ENCODE results near the gene FOXC1. TPM values are rescaled to one million over a fixed set of nuclear protein-coding genes. Genes with fewer than 3 reads are reported as not detected.

Gene FOXC1
- total RNA-seq, 1 experiment from 2014 or later, result 40.7 TPM

DNA sequence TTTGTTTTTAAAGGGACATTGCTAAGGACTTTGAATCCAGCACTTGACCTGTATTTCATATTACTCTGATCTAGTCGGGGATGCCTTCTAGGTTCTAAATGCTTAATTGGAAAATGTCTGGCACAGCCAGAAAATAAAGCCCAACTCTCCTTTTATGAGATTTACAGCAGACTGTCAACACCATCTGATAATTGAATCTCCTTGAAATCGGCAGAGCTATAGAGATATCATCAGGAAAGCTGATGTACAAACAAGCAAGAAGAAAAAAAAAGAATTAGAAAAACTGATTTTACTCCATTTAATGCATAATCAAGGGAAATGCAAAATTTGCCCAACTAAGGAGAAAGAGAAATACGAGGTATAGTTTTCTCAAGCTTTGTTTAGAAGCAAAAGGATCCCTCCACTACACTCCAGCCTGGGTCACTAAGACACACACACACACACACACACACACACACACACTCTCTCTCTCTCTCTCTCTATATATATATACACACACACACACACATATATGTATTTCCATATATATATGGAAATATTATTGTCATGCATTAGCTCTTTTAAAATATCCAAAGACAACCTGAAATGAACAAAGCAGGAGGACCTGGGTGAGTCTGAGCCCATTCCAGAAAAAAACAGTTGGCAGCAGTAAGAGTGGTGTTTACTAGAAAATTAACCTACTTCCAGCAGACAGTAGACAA lies 9.5 kb upstream of the FOXC1 start:
- ChIA-PET POLR2A (no interaction called here), CTCF (interaction anchor here (1.3 kb wide), 1 partner anchor 1095 kb away, joined by 3 read pairs; no protein-coding TSS in a partner anchor), RAD21 (ENCODE audit: low non-redundant PET in 1 of 2, low total read pairs in 2 of 2, uncharacterized antibody in 2 of 2, unreplicated experiment in 2 of 2) (interaction anchor here in 1 of 2 experiments (0.7 kb wide), 1 partner anchor 109 kb away, joined by 3 read pairs; no protein-coding TSS in a partner anchor)
- intact Hi-C loops (cut with micrococcal nuclease), result no loop called here
- no peak overlapping the region for H3K4me3 ChIP-seq (replicated peaks in 1 of 2; ENCODE audit: low read depth in 1 of 2, low read length in 2 of 2)
- H3K9me3 ChIP-seq (ENCODE audit: control insufficient read depth in 1 of 2, insufficient read depth in 1 of 2, low read depth in 1 of 2, low read length in 2 of 2), result no peaks in the 10 kb centered on the region
- peaks cover 2 to 12% of the 10 kb centered on the region in 2 experiments; a peak in 3 of 4 replicates for H3K4me1 ChIP-seq (ENCODE audit: control insufficient read depth in 1 of 2, insufficient read depth in 2 of 2, low read length in 2 of 2)
- no peaks in the 10 kb centered on the region for H3K79me2 ChIP-seq (ENCODE audit: insufficient read depth, low read length)
- no peaks in the 10 kb centered on the region for H4K20me1 ChIP-seq (ENCODE audit: insufficient read depth)
- no peaks in the 10 kb centered on the region for H3K9me2 ChIP-seq (ENCODE audit: insufficient read depth)
- no peaks in the 10 kb centered on the region for H3K36me3 ChIP-seq (ENCODE audit: control insufficient read depth in 1 of 2, insufficient read depth in 2 of 2, low read length in 2 of 2)
- TF ChIP-seq FOSL1 (IDR thresholded peaks at IDR 0.05; ENCODE audit: low read depth) (no peak), SIN3A (IDR thresholded peaks at IDR 0.05; ENCODE audit: low read depth) (no peak), EZH2phosphoT487 (IDR thresholded peaks at IDR 0.05; ENCODE audit: borderline replicate concordance) (no peak), ELF1 (IDR thresholded peaks at IDR 0.05; ENCODE audit: borderline replicate concordance, low read depth) (no peak), SRF (IDR thresholded peaks at IDR 0.05; ENCODE audit: low read depth) (no peak), ZNF274 (IDR thresholded peaks at IDR 0.05; ENCODE audit: low read depth, low read length) (no peak), POLR2A (IDR thresholded peaks at IDR 0.05; ENCODE audit: borderline replicate concordance, extremely low read depth, insufficient read depth, insufficient read length) (no peak), ZFX (IDR thresholded peaks at IDR 0.05) (no peak), CEBPB (IDR thresholded peaks at IDR 0.05; ENCODE audit: low read depth) (no peak)
- TF ChIP-seq, protein P1, sequence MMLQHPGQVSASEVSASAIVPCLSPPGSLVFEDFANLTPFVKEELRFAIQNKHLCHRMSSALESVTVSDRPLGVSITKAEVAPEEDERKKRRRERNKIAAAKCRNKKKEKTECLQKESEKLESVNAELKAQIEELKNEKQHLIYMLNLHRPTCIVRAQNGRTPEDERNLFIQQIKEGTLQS (IDR thresholded peaks at IDR 0.05), result no peak
- no peak overlapping the region for H3K4me2 ChIP-seq (ENCODE audit: low read length)
- H3K9ac ChIP-seq (ENCODE audit: low read length), result no peak overlapping the region
- no TSS peak for BruUV-seq (replicated peaks)
- no peak for ATAC-seq
- H3K27me3 ChIP-seq (ENCODE audit: insufficient read depth, low read length), result no peaks in the 10 kb centered on the region
- no peak overlapping the region for H3K27ac ChIP-seq (ENCODE audit: low read depth, low read length)
- no peak for DNase-seq (ENCODE audit: low read depth, low spot score)
- H2AFZ ChIP-seq (ENCODE audit: low read depth, low read length, poor library complexity, severe bottlenecking), result no peak overlapping the region

GRCh38 chr6:1600764-1601157 lies 9.0 kb upstream of the FOXC1 start:
- no peak for DNase-seq (ENCODE audit: low read depth, low spot score)
- Histone ChIP-seq H3K9me3 (ENCODE audit: control insufficient read depth in 1 of 2, insufficient read depth in 1 of 2, low read depth in 1 of 2, low read length in 2 of 2) (no peaks in the 10 kb centered on the region), H3K9me2 (ENCODE audit: insufficient read depth) (no peaks in the 10 kb centered on the region), H3K4me3 (replicated peaks in 1 of 2; ENCODE audit: low read depth in 1 of 2, low read length in 2 of 2) (no peak overlapping the region), H3K36me3 (ENCODE audit: control insufficient read depth in 1 of 2, insufficient read depth in 2 of 2, low read length in 2 of 2) (no peaks in the 10 kb centered on the region), H3K27me3 (ENCODE audit: insufficient read depth, low read length) (no peaks in the 10 kb centered on the region), H3K4me1 (ENCODE audit: control insufficient read depth in 1 of 2, insufficient read depth in 2 of 2, low read length in 2 of 2) (peaks cover 2 to 12% of the 10 kb centered on the region in 2 experiments; a peak in 3 of 4 replicates), H3K79me2 (ENCODE audit: insufficient read depth, low read length) (no peaks in the 10 kb centered on the region), H4K20me1 (ENCODE audit: insufficient read depth) (no peaks in the 10 kb centered on the region), H3K4me2 (ENCODE audit: low read length) (no peak overlapping the region), H3K27ac (ENCODE audit: low read depth, low read length) (no peak overlapping the region), H3K9ac (ENCODE audit: low read length) (no peak overlapping the region), H2AFZ (ENCODE audit: low read depth, low read length, poor library complexity, severe bottlenecking) (no peak overlapping the region)
- ChIA-PET RAD21 (ENCODE audit: low non-redundant PET in 1 of 2, low total read pairs in 2 of 2, uncharacterized antibody in 2 of 2, unreplicated experiment in 2 of 2) (no interaction called here), POLR2A (no interaction called here), CTCF (interaction anchor here (1.3 kb wide), 1 partner anchor 1094 kb away, joined by 3 read pairs; no protein-coding TSS in a partner anchor)
- TF ChIP-seq ZNF274 (IDR thresholded peaks at IDR 0.05; ENCODE audit: low read depth, low read length), result no peak
- BruUV-seq (replicated peaks), result no TSS peak
- intact Hi-C loops (cut with micrococcal nuclease), result no loop called here
- no peak for ATAC-seq

Data from HCT116 (cell line).